Measurements from ENCODE around the gene CSNK1A1L. TPM values are rescaled to one million over a fixed set of nuclear protein-coding genes. Genes with fewer than 3 reads are reported as not detected.

Gene CSNK1A1L
- total and polyA plus RNA-seq, 2 donors (not counting 1 experiment from before 2014, with no cell fraction given): not detected

GRCh38 chr13:37106642-37107041 is 1.2 kb upstream of the CSNK1A1L start:
- Histone ChIP-seq H3K36me3 (ENCODE audit: control insufficient read depth, insufficient read depth, low read length) (no peaks in the 10 kb centered on the region), H3K79me2 (ENCODE audit: control insufficient read depth, insufficient read depth, low read length) (no peaks in the 10 kb centered on the region), H2AFZ (ENCODE audit: low read length) (no peak overlapping the region), H4K20me1 (ENCODE audit: control insufficient read depth, extremely low read depth, insufficient read depth, low read length) (no peaks in the 10 kb centered on the region), H3K4me3 (replicated peaks in 1 of 4; ENCODE audit: control extremely low read depth in 1 of 4, insufficient read depth in 1 of 4, low read depth in 3 of 4, low read length in 4 of 4) (no peak overlapping the region), H3K9ac (ENCODE audit: insufficient read depth, low read length) (no peak overlapping the region), H3K27ac (ENCODE audit: insufficient read depth, low read length) (no peak overlapping the region), H3K27me3 (ENCODE audit: control insufficient read depth, insufficient read depth, low read length) (no peaks in the 10 kb centered on the region), H3K9me3 (ENCODE audit: control insufficient read depth, insufficient read depth, low read depth, low read length) (no peaks in the 10 kb centered on the region), H3K4me2 (ENCODE audit: extremely low read depth, insufficient read depth, low read length) (no peak overlapping the region), H3K4me1 (ENCODE audit: control insufficient read depth, extremely low read depth, insufficient read depth, low read length) (peaks cover 2% of the 10 kb centered on the region)
- TF ChIP-seq EZH2 (IDR thresholded peaks at IDR 0.05; ENCODE audit: low read length, missing control alignments) (no peak), CTCF (conservative IDR thresholded peaks at IDR 0.05 in 1 of 2, IDR thresholded peaks at IDR 0.05 in 1 of 2; ENCODE audit: low read depth in 1 of 2, low read length in 2 of 2) (no peak)
- DNase-seq (ENCODE audit: low read depth in 2 of 2): no peak

GRCh38 chr13:37102896-37103295 is 2.6 kb downstream of the CSNK1A1L start:
- H4K20me1 ChIP-seq (ENCODE audit: control insufficient read depth, extremely low read depth, insufficient read depth, low read length): no peaks in the 10 kb centered on the region
- H3K36me3 ChIP-seq (ENCODE audit: control insufficient read depth, insufficient read depth, low read length): no peaks in the 10 kb centered on the region
- no peaks in the 10 kb centered on the region for H3K9me3 ChIP-seq (ENCODE audit: control insufficient read depth, insufficient read depth, low read depth, low read length)
- H3K79me2 ChIP-seq (ENCODE audit: control insufficient read depth, insufficient read depth, low read length): no peaks in the 10 kb centered on the region
- no peak overlapping the region for H3K27ac ChIP-seq (ENCODE audit: insufficient read depth, low read length)
- no peak overlapping the region for H3K4me3 ChIP-seq (replicated peaks in 1 of 4; ENCODE audit: control extremely low read depth in 1 of 4, insufficient read depth in 1 of 4, low read depth in 3 of 4, low read length in 4 of 4)
- H3K27me3 ChIP-seq (ENCODE audit: control insufficient read depth, insufficient read depth, low read length): no peaks in the 10 kb centered on the region
- no peak overlapping the region for H3K4me2 ChIP-seq (ENCODE audit: extremely low read depth, insufficient read depth, low read length)
- no peak for TF ChIP-seq EZH2 (IDR thresholded peaks at IDR 0.05; ENCODE audit: low read length, missing control alignments)
- TF ChIP-seq CTCF (conservative IDR thresholded peaks at IDR 0.05 in 1 of 2, IDR thresholded peaks at IDR 0.05 in 1 of 2; ENCODE audit: low read depth in 1 of 2, low read length in 2 of 2): no peak
- no peak overlapping the region for H3K9ac ChIP-seq (ENCODE audit: insufficient read depth, low read length)
- DNase-seq (ENCODE audit: low read depth in 2 of 2): peak in 1 of 2 donors; percentile 78
- no peaks in the 10 kb centered on the region for H3K4me1 ChIP-seq (ENCODE audit: control insufficient read depth, extremely low read depth, insufficient read depth, low read length)
- no peak overlapping the region for H2AFZ ChIP-seq (ENCODE audit: low read length)

DNA sequence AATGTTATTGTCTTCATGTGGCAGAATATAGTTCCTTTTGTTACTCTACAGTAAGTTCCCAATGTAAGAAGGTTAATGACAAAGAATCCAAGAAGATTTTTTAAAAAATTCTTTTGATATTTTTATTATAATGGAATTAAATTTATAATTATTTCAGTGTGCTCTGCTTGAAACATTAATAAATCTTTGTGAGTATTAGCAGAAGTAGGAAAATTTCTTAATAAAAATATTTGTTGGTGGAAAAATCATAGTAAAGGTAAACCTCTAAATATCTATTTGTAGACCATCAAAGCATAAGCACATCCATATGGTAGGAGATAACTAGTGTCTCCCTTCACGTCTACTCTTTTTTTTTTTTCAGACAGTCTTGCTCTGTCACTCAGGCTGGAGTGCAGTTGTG is 4.3 kb downstream of the CSNK1A1L start:
- TF ChIP-seq EZH2 (IDR thresholded peaks at IDR 0.05; ENCODE audit: low read length, missing control alignments): no peak
- H3K4me3 ChIP-seq (replicated peaks in 1 of 4; ENCODE audit: control extremely low read depth in 1 of 4, insufficient read depth in 1 of 4, low read depth in 3 of 4, low read length in 4 of 4): no peak overlapping the region
- no peaks in the 10 kb centered on the region for H3K27me3 ChIP-seq (ENCODE audit: control insufficient read depth, insufficient read depth, low read length)
- H3K4me2 ChIP-seq (ENCODE audit: extremely low read depth, insufficient read depth, low read length): no peak overlapping the region
- H2AFZ ChIP-seq (ENCODE audit: low read length): no peak overlapping the region
- no peaks in the 10 kb centered on the region for H3K9me3 ChIP-seq (ENCODE audit: control insufficient read depth, insufficient read depth, low read depth, low read length)
- H3K79me2 ChIP-seq (ENCODE audit: control insufficient read depth, insufficient read depth, low read length): no peaks in the 10 kb centered on the region
- H3K9ac ChIP-seq (ENCODE audit: insufficient read depth, low read length): no peak overlapping the region
- H3K4me1 ChIP-seq (ENCODE audit: control insufficient read depth, extremely low read depth, insufficient read depth, low read length): no peaks in the 10 kb centered on the region
- no peak for DNase-seq (ENCODE audit: low read depth in 2 of 2)
- no peaks in the 10 kb centered on the region for H3K36me3 ChIP-seq (ENCODE audit: control insufficient read depth, insufficient read depth, low read length)
- no peaks in the 10 kb centered on the region for H4K20me1 ChIP-seq (ENCODE audit: control insufficient read depth, extremely low read depth, insufficient read depth, low read length)
- no peak overlapping the region for H3K27ac ChIP-seq (ENCODE audit: insufficient read depth, low read length)
